Neuron (in vitro differentiated cells): ENCODE measurements around the gene SKAP1.

Experiments used
- H2AFZ ChIP-seq: one replicate; pipeline ENCODE4 v1.6.1; 2013; ENCODE audit warnings: low read depth, mild to moderate bottlenecking, inconsistent platforms, low read length, moderate library complexity
- H3K27me3 ChIP-seq: one replicate; pipeline ENCODE4 v1.6.1; 2013; ENCODE audit warnings: low read length; ENCODE audit not compliant: insufficient read depth
- H3K36me3 ChIP-seq: one replicate; pipeline ENCODE4 v1.6.1; 2013; ENCODE audit warnings: low read length; ENCODE audit not compliant: insufficient read depth
- H3K4me1 ChIP-seq: one replicate; pipeline ENCODE4 v1.6.1; 2013; ENCODE audit warnings: low read length; ENCODE audit not compliant: insufficient read depth
- H3K4me3 ChIP-seq: 2 replicates; pipeline ENCODE4 v1.5.1; 2013; ENCODE audit warnings: mild to moderate bottlenecking, low read length, moderate library complexity
- H3K9me3 ChIP-seq: one replicate; pipeline ENCODE4 v1.6.1; 2013; ENCODE audit warnings: low read length

The SKAP1 gene

GRCh38 chr17:48429638-48430586 lies at the start of gene SKAP1:
Gene SKAP1 (minus strand): TSS chr17:48430214.
- H3K27me3 ChIP-seq = peaks cover 56% of the 10 kb centered on the region
- H3K9me3 ChIP-seq = peaks cover 3% of the 10 kb centered on the region
- no peaks in the 10 kb centered on the region for H3K36me3 ChIP-seq
- H2AFZ ChIP-seq = no peak within 1 kb of the TSS
- no peak within 1 kb of the TSS for H3K4me3 ChIP-seq
- H3K4me1 ChIP-seq = no peaks in the 10 kb centered on the region

- H3K4me1 ChIP-seq = no peaks in the 10 kb centered on the region
- H3K9me3 ChIP-seq = no peaks in the 10 kb centered on the region
- peaks cover 4% of the 10 kb centered on the region for H3K27me3 ChIP-seq
- H3K4me3 ChIP-seq = no peak overlapping the region
- H2AFZ ChIP-seq = no peak overlapping the region
- H3K36me3 ChIP-seq = no peaks in the 10 kb centered on the region
These were observed 49.0 kb upstream of the SKAP1 start for GRCh38 chr17:48479014-48479402.

GRCh38 chr17:48478224-48479013 lies 48.4 kb upstream of the SKAP1 start:
- Histone ChIP-seq H3K4me1 (no peaks in the 10 kb centered on the region), H3K4me3 (no peak overlapping the region), H3K27me3 (peaks cover 4% of the 10 kb centered on the region), H3K9me3 (no peaks in the 10 kb centered on the region), H3K36me3 (no peaks in the 10 kb centered on the region), H2AFZ (no peak overlapping the region)

GRCh38 chr17:48477221-48477620 lies 47.2 kb upstream of the SKAP1 start:
- Histone ChIP-seq H3K4me3 (no peak overlapping the region), H3K36me3 (no peaks in the 10 kb centered on the region), H3K27me3 (peaks cover 10% of the 10 kb centered on the region)

GRCh38 chr17:48472411-48473281 lies 42.6 kb upstream of the SKAP1 start:
- H3K27me3 ChIP-seq = peaks cover 8% of the 10 kb centered on the region
- no peaks in the 10 kb centered on the region for H3K9me3 ChIP-seq

More at GRCh38 chr17:48477221-48477620, 47.2 kb upstream of the SKAP1 start:
- no peaks in the 10 kb centered on the region for H3K4me1 ChIP-seq
- H3K9me3 ChIP-seq = no peaks in the 10 kb centered on the region
- H2AFZ ChIP-seq = no peak overlapping the region

GRCh38 chr17:48471817-48472410 lies 41.9 kb upstream of the SKAP1 start:
- Histone ChIP-seq H3K27me3 (peaks cover 8% of the 10 kb centered on the region), H3K4me3 (no peak overlapping the region), H3K9me3 (no peaks in the 10 kb centered on the region), H3K36me3 (no peaks in the 10 kb centered on the region), H2AFZ (no peak overlapping the region), H3K4me1 (no peaks in the 10 kb centered on the region)

More at GRCh38 chr17:48472411-48473281, 42.6 kb upstream of the SKAP1 start:
- H2AFZ ChIP-seq = no peak overlapping the region
- H3K4me3 ChIP-seq = no peak overlapping the region
- no peaks in the 10 kb centered on the region for H3K36me3 ChIP-seq
- H3K4me1 ChIP-seq = no peaks in the 10 kb centered on the region

- H3K9me3 ChIP-seq = no peaks in the 10 kb centered on the region
- H3K4me1 ChIP-seq = no peaks in the 10 kb centered on the region
- H3K4me3 ChIP-seq = no peak overlapping the region
- H3K27me3 ChIP-seq = peaks cover 11% of the 10 kb centered on the region
- H2AFZ ChIP-seq = no peak overlapping the region
- no peaks in the 10 kb centered on the region for H3K36me3 ChIP-seq
These were observed 40.5 kb upstream of the SKAP1 start for GRCh38 chr17:48470388-48471034.

GRCh38 chr17:48469227-48469626 lies 39.2 kb upstream of the SKAP1 start:
- Histone ChIP-seq H2AFZ (no peak overlapping the region), H3K36me3 (no peaks in the 10 kb centered on the region), H3K27me3 (peaks cover 13% of the 10 kb centered on the region), H3K4me3 (no peak overlapping the region), H3K9me3 (no peaks in the 10 kb centered on the region), H3K4me1 (no peaks in the 10 kb centered on the region)

- no peak overlapping the region for H3K4me3 ChIP-seq
- no peaks in the 10 kb centered on the region for H3K4me1 ChIP-seq
- no peak overlapping the region for H2AFZ ChIP-seq
- H3K36me3 ChIP-seq = no peaks in the 10 kb centered on the region
- no peaks in the 10 kb centered on the region for H3K9me3 ChIP-seq
- H3K27me3 ChIP-seq = peaks cover 13% of the 10 kb centered on the region
These were observed 38.3 kb upstream of the SKAP1 start for GRCh38 chr17:48468299-48468698.

GRCh38 chr17:48465884-48466283 lies 35.9 kb upstream of the SKAP1 start:
- Histone ChIP-seq H3K9me3 (no peaks in the 10 kb centered on the region), H3K36me3 (no peaks in the 10 kb centered on the region), H3K27me3 (peaks cover 9% of the 10 kb centered on the region), H2AFZ (no peak overlapping the region), H3K4me3 (no peak overlapping the region), H3K4me1 (no peaks in the 10 kb centered on the region)

GRCh38 chr17:48463526-48463925 lies 33.5 kb upstream of the SKAP1 start:
- Histone ChIP-seq H3K4me3 (no peak overlapping the region), H3K36me3 (no peaks in the 10 kb centered on the region), H3K4me1 (no peaks in the 10 kb centered on the region), H3K27me3 (peaks cover 7% of the 10 kb centered on the region), H2AFZ (no peak overlapping the region), H3K9me3 (no peaks in the 10 kb centered on the region)

- H3K4me1 ChIP-seq = no peaks in the 10 kb centered on the region
- H3K4me3 ChIP-seq = no peak overlapping the region
- no peak overlapping the region for H2AFZ ChIP-seq
- no peaks in the 10 kb centered on the region for H3K9me3 ChIP-seq
- H3K27me3 ChIP-seq = peaks cover 7% of the 10 kb centered on the region
- H3K36me3 ChIP-seq = no peaks in the 10 kb centered on the region
These were observed 32.9 kb upstream of the SKAP1 start for GRCh38 chr17:48462946-48463345.
